Activated T-cell treated with anti-CD3 and anti-CD28 coated beads, Interleukin-2, amount 50 U/mL, for 1 hour (primary cell): ENCODE results near the gene TMEM14C.
"Not testable (repeated sequence)": the region's sequence is repeated elsewhere in the genome, so short reads cannot be mapped to it uniquely, and the experiment has no call there.

Experiments used
- DNase-seq: peaks from one replicate; pipeline ENCODE4 v3.0.0-alpha.2; 2020

TMEM14C gene

DNA sequence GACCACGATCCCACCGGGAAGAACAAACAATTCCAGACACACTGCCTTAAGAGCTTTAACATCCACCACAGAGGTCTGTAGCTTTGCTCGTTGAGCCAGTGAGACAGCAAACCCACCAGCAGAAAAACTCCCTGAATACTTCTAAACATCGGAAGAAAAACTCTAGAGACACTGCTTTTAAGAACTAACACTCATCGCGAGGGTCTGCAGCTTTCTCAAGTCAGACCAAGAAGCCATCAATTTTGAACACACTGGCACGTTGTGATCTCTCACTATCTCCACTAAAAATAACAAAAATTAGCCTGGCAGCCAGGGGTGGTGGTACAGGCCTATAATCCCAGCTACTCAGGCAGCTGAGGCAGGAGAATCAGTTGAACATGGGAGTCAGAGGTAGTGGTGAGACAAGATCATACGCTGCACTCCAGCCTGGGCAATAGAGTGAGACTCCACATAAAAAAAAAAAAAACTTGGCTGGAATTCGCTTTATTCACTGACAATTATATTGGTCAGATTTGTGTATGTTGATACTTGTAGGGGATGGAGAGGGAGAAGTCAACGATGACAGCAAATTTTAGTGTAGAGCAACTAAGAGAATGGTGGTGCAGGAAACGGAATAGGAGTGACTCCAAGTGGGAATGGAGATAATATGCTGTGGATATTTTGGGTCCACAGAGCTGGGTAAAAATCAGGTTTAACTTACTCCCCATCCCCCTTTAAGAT, 860 bp upstream of the TMEM14C start:
- DNase-seq = no peak

DNA sequence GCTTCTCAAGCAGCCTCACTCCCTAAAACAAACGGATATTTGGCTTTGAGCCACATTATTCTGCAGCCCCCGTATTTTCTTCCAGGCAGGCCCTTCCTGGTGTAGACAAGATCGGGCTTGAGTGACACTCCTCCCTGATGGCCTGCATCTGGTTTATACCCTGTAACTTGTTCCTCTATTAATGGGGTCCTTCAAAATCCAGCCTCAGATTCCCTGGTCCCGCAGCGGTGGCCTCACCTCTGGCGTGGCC, 375 bp upstream of the TMEM14C start:
- DNase-seq = no peak

DNA sequence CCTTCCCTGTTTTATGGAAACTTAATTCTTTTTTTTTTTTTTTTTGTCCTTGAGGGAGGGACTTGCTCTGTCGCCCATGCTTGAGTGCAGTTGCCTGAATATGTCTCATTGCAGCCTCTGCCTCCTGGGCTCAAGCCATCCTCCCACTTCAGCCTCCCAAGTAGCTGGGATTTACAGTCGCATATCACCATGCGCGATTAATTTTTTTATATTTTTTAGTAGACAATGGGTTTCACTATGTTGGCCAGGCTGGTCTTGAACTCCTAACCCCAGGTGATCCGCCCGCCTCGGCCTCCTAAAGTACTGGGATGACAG, 654 bp downstream of the TMEM14C start:
- no peak for DNase-seq

DNA sequence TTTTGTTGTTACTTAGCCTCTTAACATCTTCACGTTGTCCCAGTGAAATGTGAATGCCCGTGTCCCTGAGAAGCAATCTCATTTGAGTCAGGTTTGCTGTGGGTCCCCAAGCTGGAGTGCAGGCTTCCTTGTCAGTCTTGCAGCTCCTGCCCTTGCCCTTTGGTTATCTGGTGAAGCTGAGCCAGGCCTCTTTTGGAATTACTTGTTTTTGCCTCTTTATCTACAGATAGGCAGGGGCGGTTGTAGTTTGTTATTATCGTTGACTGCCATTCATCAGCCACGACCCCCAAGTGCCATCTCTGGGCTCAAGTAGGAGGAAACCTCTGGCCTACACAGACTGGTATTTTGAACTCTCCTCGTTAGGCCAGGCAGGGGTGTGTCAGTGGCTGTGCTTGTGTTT, 2.2 kb downstream of the TMEM14C start:
- no peak for DNase-seq

DNA sequence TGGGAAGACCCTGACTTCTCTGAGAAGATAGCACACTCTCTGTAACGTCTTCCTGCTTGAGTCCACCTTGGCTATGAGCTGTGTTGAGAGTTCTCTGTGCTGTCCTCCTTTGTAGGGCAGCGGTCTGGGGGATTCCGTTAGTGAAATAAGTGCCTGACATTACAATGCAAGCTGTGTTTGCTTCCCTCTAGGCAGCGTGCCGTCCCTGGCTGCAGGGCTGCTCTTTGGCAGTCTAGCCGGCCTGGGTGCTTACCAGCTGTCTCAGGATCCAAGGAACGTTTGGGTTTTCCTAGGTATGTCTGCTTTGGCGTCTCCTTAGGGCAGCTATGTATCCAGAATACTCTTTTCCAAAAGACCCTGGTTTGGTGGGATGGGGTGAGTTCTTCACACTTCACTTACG, 2.8 kb downstream of the TMEM14C start:
- DNase-seq = no peak

DNA sequence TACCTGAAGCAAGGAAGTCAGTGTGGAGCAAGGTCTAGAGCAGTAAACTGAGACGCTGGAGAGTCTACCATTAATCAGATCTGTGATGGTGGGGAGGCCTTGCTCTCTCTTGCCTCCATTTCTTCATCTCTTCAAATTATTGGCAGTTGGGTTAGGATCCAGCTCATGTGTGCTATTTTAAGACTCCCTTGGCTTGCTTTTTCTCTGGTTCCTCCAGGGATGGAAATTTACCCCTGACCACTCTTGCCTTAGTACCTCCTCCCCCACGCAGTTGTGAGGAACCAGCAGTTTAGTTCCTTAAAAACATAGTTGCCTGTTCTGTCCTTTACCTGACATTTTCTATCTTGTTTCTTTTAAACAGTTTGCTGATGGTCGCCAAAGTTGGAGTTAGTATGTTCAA, 7.4 kb downstream of the TMEM14C start:
- no peak for DNase-seq

DNA sequence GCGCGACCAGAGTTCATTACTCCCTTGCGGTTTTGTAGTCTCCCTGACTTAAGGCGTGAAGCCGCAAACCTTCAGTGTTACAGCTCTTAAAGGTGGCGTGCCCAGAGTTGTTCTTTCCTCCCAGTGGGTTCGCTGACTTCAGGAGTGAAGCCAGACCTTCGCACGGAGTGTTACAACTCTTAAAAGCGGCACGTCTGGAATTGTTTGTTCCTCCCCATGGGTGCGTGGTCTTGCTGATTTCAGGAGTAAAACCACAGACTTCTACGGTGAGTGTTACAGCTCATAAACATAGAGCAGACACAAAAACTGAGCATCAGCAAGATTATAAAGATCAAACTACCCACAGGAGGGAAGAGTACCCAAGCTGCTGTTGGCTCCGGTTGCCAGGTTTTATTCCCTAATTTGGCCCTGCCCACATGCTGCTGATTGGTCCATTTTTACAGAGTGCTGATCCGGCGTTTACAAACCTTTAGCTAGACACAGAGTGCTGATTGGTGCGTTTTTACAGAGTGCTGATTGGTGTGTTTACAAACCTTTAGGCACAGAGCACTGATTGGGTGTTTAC, 10.4 kb downstream of the TMEM14C start:
- DNase-seq = no peak

DNA sequence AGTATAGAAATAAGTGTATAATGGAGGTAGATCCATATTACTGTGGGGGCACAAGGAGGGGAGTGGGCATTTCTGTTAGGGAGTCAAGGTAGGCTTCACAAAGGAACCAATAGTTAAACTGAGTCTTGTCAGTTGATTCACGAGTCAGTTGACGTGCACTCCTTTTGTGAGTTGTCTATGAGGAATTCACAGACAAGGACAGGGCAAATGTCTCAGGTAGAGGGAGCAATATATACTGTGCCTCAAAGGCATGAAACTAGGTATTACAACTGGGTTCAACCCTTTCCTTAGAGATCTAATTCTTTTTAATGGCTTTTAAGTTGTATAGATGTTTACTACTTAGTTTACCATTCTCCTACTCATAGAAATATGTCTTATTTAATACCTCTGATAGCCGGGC, 11.0 kb downstream of the TMEM14C start:
- no peak for DNase-seq

DNA sequence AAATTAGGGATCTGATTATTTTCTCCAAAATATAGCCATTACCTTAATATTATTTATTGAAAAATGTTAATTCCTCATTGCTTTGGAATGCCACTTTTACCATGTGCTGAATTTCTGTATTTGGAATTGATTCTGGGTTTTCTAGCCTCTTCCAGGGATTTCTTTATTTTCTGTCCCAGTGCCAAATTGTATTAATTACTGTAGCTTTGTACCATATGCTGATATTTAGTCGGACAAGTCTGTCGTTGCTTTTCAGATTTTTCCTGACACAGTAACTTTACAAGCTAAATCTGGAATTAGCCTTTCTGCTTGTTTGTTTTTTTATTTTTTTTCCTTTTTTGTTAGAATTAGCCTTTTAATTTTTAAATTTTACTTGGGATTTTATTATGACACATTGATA, 13.9 kb downstream of the TMEM14C start:
- no peak for DNase-seq

DNA sequence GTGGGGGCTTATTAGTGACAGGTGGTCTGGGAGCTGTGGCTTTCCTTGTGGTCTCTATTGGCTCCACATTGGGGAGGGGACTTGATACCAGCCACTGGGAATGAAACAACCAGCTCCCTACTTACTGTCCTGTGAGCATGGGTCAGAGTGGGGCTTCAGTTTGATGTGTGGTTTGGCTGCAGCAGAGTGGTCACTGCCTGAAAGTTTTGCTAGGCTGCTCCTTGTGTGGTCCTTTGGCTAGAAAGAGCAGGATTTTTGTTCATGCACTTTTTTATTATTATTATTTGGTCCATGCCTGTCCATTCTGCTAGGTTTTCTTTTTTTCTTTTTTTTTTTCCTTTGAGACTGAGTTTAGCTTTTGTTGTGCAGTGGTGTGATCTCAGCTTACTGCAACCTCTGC, 17.2 kb downstream of the TMEM14C start:
- no peak for DNase-seq

DNA sequence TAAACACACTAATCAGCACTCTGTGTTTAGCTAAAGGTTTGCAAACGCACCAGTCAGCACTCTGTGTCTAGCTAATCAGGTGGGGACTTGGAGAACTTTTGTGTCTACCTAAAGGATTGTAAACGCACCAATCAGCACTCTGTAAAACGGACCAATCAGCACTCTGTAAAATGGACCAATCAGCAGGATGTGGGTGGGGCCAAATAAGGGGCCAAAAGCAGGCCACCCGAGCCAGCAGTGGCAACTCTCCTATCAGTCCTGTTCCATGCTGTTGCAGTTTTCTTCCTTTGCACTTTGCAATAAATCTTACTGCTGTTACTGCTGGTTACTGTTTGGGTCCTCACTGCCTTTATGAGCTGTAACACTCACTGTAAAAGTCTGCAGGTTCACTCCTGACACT, 18.8 kb downstream of the TMEM14C start:
- DNase-seq = not testable (repeated sequence)

DNA sequence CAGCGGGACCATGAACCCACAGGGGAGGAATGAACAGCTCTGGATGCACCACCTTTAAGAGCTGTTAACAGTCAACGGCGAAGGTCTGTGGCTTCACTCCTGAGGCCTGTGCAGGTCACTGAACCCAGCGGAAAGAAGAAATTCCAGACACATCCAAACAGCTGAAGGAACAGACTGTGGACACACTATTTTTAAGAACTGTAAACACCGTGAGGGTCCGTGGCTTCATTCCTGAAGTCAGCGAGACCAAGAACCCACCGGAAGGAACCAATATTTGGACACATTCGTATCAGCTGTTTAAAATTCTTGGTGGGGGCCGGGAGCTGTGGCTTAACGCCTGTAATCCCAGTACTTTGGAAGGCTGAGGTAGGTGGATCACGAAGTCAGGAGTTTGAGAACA, 19.4 kb downstream of the TMEM14C start:
- no peak for DNase-seq

DNA sequence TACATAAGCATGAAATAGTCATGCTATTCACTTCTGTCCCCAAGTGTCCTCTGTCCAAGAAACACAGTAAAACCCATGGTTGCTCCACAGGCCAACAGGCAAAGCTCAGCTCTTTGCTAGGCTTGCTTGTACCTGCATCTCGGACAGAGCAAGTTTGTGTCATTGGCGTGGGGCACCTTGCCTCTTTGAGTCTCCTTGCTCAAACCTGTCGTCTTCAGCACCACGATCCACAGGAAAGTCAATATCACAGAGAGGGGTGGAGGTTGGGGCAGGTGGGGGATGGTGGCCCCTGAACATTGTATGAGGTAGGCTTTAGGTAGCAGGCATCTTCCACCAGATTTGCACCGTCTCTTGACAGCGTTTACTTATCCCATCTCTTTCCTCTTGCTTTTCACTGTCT, 20.6 kb downstream of the TMEM14C start:
- DNase-seq = no peak

DNA sequence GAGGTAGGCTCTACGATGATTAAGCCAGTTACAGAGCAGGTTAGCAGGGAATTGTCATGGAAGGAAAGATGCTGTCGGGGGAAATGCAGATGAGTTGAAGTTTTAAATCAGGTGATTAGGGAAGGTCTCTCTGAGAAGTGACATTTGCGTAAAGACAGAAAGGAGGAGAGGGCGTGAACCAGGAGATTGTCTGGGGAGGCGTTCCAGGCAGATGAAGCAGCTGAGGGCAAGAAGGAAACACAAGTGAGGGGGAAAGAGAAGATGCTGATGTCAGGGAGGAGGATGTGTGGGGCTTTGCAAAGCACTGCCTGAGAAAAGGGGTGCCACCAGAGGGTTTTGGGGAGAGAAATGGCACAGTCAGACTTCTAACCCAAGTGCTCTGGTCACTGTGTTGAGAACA, 22.2 kb downstream of the TMEM14C start:
- DNase-seq = no peak

DNA sequence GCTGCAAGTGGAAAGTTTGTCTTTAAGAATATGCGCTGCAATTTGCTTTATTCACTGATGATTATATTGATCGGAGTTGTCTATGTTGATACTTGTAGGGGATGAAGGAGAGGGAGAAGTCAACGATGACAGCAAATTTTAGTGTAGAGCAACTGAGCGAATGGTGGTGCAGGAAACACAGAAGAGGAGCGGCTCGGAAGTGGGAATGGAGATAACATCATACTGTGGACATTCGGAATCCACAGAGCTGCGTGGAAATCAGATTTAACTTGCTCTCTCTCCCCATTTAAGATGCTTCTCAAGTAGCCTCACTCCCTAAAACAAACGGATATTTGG, 24.0 kb downstream of the TMEM14C start:
- no peak for DNase-seq

DNA sequence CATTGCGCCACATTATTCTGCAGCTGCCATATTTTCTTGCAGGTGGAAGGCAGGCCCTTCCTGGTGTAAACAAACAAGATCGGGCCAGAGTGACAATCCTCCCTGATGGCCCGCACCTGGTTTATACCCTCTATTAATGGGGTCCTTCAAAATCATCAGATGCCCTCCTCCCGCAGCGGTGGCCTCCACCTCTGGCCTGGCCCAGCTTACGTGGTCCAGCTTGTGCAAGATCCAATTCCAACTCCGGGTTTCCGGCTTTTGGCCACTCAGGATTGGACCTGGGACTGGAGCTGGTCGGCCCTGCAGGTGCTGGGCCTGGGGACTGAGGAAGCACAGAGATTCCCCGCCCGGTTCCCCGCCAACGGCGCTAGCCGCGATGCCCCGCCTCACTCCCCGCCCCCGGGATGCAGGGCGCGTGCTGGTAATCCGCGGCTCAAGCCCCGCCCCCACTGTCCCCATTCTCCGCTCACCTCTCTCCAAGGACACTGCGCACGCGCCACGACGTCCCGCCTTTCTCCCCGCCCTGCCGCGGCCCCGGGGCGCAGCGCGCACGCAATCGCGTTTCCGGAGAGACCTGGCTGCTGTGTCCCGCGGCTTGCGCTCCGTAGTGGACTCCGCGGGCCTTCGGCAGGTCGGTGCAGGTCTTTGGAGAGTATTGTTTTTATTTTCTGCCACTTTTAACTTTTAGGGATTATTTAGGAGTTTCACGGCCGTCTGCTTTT, 24.5 kb downstream of the TMEM14C start, which contains the start of gene TMEM14B:
Gene TMEM14B (plus strand): TSS at position 555 of the 722 bp plus-strand sequence. CDS start 1,441 bp downstream, outside the sequence.
- DNase-seq = peak; percentile 100

DNA sequence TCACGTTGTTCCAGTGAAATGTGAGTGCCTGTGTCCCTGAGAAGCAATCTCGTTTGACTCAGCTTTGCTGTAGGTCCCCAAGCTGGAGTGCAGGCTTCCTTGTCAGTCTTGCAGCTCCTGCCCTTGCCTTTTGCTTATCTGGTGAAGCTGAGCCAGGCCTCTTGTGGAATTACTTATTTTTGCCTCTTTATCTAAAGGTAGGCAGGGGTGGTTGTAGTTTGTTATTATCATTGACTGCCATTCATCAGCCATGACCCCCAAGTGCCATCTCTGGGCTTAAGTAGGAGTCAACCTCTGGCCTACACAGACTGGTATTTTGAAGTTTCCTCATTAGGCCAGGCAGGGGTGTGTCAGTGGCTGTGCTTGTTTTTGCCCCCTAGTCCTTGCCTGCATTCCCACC, 26.9 kb downstream of the TMEM14C start:
- no peak for DNase-seq

DNA sequence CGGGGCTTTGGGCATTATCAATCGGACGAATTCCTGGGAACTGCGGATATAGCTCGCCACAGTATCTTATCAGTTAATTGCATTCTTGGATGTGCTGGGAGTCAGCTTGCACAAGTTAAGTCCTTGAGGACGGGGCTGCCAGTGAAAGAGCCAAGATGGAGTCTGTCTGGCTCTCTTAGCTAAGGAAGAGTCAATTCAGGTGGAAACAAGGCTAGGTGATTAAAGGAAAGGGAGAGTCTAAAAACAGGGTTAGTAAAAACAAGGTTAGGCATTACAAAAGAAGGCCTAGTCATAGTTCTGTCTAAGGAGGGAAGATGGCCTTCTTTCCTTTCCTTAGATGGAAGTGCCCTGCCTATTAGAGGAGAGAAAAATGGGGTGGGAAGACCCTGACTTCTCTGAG, 27.7 kb downstream of the TMEM14C start:
- DNase-seq = not testable (repeated sequence)

DNA sequence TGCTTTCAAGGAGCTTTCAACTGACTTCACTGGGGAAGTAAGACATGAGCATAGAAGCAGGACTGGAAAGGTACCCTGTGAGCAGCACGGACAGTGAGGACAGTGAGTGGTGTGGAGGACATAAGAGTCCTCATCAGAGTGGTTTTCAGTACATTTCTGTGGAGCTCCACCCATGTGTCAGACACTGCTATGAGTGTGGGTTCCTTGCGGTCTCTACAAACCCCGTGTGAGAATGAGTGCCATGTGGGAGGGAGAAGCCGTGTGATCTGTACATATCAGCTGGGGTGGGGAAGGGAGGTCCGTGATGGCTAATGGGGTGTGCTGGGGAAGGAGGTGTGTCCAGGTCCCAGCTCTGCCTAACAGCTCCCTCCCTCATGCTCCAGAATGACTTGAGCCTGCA, 28.9 kb downstream of the TMEM14C start:
- DNase-seq = not testable (repeated sequence)

DNA sequence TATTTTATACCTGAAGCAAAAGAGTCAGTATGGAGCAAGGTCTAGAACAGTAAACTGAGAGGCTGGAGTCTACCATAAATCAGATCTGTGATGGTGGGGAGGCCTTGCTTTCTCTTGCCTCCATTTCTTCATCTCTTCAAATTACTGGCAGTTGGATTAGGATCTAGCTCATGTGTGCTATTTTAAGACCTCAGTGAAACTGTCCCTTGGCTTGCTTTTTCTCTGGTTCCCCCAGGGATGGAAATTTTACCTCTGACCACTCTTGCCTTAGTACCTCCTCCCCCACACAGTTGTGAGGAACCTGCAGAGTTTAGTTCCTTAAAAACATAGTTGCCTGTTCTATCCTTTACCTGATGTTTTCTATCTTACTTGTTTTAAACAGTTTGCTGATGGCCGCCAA, 33.2 kb downstream of the TMEM14C start:
- no peak for DNase-seq

DNA sequence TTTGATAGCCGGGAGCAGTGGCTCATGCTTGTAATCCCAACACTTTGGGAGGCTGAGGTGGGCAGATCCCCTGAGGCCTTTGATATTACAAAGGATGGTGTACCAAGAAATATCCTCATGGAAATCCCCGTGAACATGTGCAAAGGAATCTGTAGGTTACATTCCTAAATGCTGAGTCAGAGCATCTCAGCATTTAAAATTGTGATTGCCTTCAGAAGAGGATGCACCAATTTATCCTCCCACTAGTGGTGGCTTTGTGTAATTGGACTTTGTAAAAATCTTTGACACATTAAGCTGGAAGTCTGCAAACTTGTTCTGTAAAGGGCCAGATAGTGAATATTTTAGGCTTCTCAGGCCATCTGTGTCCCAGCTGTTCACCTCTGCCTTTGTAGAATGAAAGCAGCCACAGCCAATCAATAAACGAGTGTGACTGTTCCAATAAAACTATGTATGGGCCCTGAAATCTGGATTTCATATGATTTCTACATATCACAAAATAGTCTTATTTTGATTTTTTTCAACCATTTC, 36.5 kb downstream of the TMEM14C start:
- DNase-seq = no peak

DNA sequence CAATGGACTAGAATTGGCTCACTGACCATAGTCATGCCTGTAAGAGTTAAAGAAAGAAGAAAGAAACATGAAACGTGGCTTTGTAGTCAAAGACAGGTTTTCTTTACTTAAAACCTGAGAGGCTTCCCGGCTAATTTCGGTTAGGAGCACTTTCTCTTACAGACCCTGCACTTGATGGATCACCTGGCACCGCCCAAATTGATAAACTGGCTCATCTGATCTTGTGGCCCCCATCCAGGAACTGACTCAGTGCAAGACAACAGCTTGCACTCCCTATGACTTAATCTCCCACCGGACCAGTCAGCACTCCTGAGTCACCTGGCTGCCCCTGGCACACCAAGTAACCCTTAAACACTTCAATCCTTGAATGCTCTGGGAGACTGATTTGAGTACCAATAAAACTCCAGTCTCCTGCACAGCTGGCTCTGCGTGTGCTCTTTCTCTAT, 37.0 kb downstream of the TMEM14C start:
- DNase-seq = no peak

DNA sequence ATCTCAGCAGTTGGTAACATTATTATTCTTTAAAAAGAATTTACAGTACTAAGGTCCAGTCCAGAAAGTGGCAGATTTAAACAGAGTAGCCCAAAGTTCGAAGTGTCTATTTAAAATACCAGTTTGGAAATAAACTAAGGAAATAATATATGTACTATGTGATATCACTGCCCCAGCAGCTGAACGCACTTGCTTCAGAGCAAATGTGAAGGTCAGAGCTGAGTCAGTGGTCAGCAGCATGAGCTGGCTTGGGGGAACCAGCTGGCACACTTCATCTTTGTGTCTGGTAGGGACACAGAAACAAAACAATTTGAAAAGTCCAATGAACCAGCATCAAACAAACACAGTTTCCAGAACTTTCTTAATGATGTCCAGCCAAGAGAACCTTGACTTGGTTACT, 40.1 kb downstream of the TMEM14C start:
- no peak for DNase-seq

DNA sequence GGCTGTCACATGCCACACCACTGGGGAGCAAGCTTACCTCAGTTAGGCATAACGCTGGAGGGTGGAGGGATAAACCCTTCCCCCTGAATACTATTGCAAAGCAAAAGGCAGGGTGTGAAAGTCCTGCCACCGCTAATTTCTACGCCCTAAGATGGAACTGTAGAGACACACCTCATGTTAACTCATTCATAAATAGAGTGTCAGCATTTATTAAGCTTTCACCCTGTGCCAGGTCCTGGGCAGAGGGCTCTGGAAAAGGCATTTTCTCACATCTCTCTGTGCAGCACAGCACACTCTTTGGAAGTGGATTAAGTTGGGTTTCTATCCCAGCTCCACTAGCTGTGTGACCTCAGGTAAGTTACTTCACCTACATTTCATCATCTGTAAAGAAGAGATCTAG, 46.5 kb downstream of the TMEM14C start:
- no peak for DNase-seq
